Measurements from ENCODE around the gene NEURL2. TPM values are rescaled to one million over a fixed set of nuclear protein-coding genes. Genes with fewer than 3 reads are reported as not detected.

Gene NEURL2
- total RNA-seq, 1 experiment from 2014 or later, result 3.3 TPM

GRCh38 chr20:45859916-45860315 is 31.1 kb downstream of the NEURL2 start:
- ChIA-PET CTCF (no interaction called here), POLR2A (ENCODE audit: low non-redundant PET) (interaction anchor here (0.5 kb wide), 1 partner anchor 47 kb away, joined by 3 read pairs; the partner anchor contains the start of gene UBE2C)
- Histone ChIP-seq H3K9me3 (ENCODE audit: low read depth, low read length, poor library complexity, severe bottlenecking) (no peaks in the 10 kb centered on the region), H3K4me1 (ENCODE audit: insufficient read depth, low read length, poor library complexity, severe bottlenecking) (peaks cover 5% of the 10 kb centered on the region), H3K4me3 (ENCODE audit: low read depth, low read length, poor library complexity, severe bottlenecking) (no peak overlapping the region), H3K27me3 (replicated peaks; ENCODE audit: insufficient read depth, low read depth, low read length, poor library complexity) (no peaks in the 10 kb centered on the region), H3K27ac (ENCODE audit: low read depth, low read length, poor library complexity, severe bottlenecking) (no peak overlapping the region), H3K36me3 (ENCODE audit: insufficient read depth, low read length, poor library complexity, severe bottlenecking) (no peaks in the 10 kb centered on the region)
- no peak for TF ChIP-seq CTCF (conservative IDR thresholded peaks at IDR 0.05; ENCODE audit: low read depth, low read length)
- no peak for TF ChIP-seq EZH2 (IDR thresholded peaks at IDR 0.05; ENCODE audit: borderline replicate concordance, low read depth, low read length, poor library complexity, severe bottlenecking)
- BruUV-seq (replicated peaks), result no TSS peak
- DNase-seq (ENCODE audit: low spot score), result no peak
- intact Hi-C loops (cut with micrococcal nuclease; ENCODE audit: unreplicated experiment), result no loop called here

DNA sequence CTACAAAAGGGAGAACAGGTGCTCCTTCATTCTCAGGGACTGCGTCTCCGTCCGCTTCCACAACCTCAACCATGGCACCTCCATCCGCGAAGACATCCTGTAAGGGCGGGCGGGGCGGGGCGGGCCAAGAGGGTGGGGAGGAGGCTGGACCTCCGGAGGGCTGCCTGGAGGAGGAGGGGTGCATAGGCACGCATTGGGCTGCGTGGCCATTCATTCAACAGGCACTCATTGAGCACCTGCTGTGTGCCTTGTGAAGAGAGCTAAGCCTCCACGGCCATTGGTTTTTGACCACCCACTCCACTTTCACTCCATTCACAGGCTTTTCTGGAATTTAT is 33.2 kb downstream of the NEURL2 start:
- ChIA-PET CTCF (no interaction called here), POLR2A (ENCODE audit: low non-redundant PET) (interaction anchor here (0.5 kb wide), 1 partner anchor 8 kb away, joined by 5 read pairs; no protein-coding TSS in a partner anchor)
- no peaks in the 10 kb centered on the region for H3K27me3 ChIP-seq (replicated peaks; ENCODE audit: insufficient read depth, low read depth, low read length, poor library complexity)
- H3K9me3 ChIP-seq (ENCODE audit: low read depth, low read length, poor library complexity, severe bottlenecking), result no peaks in the 10 kb centered on the region
- DNase-seq (ENCODE audit: low spot score), result peak; percentile 29
- intact Hi-C loops (cut with micrococcal nuclease; ENCODE audit: unreplicated experiment), result no loop called here
- BruUV-seq (replicated peaks), result no TSS peak
- TF ChIP-seq EZH2 (IDR thresholded peaks at IDR 0.05; ENCODE audit: borderline replicate concordance, low read depth, low read length, poor library complexity, severe bottlenecking) (no peak), CTCF (conservative IDR thresholded peaks at IDR 0.05; ENCODE audit: low read depth, low read length) (no peak)
- no peaks in the 10 kb centered on the region for H3K36me3 ChIP-seq (ENCODE audit: insufficient read depth, low read length, poor library complexity, severe bottlenecking)
- H3K27ac ChIP-seq (ENCODE audit: low read depth, low read length, poor library complexity, severe bottlenecking), result no peak overlapping the region
- H3K4me3 ChIP-seq (ENCODE audit: low read depth, low read length, poor library complexity, severe bottlenecking), result peak overlapping the region; percentile 78
- peaks cover 5% of the 10 kb centered on the region for H3K4me1 ChIP-seq (ENCODE audit: insufficient read depth, low read length, poor library complexity, severe bottlenecking)

GRCh38 chr20:45857114-45857881 is 33.7 kb downstream of the NEURL2 start, which contains the start of the genes ACOT8 and ZSWIM3:
Gene ACOT8 (minus strand): TSS chr20:45857392. CDS start chr20:45857315, 77 bp downstream.
Gene ZSWIM3 (plus strand): TSS chr20:45857614. CDS start chr20:45857826, 212 bp downstream.
- POLR2A ChIA-PET (ENCODE audit: low non-redundant PET), result no interaction called here
- Histone ChIP-seq H3K4me1 (ENCODE audit: insufficient read depth, low read length, poor library complexity, severe bottlenecking) (peaks cover 5% of the 10 kb centered on the region), H3K4me3 (ENCODE audit: low read depth, low read length, poor library complexity, severe bottlenecking) (peak within 1 kb of the TSS; percentile 78), H3K27ac (ENCODE audit: low read depth, low read length, poor library complexity, severe bottlenecking) (peak within 1 kb of the TSS; percentile 69), H3K27me3 (replicated peaks; ENCODE audit: insufficient read depth, low read depth, low read length, poor library complexity) (no peaks in the 10 kb centered on the region), H3K9me3 (ENCODE audit: low read depth, low read length, poor library complexity, severe bottlenecking) (no peaks in the 10 kb centered on the region), H3K36me3 (ENCODE audit: insufficient read depth, low read length, poor library complexity, severe bottlenecking) (no peaks in the 10 kb centered on the region)
- peak; percentile 100 for DNase-seq (ENCODE audit: low spot score)
- TF ChIP-seq CTCF (conservative IDR thresholded peaks at IDR 0.05; ENCODE audit: low read depth, low read length), result no peak
- TF ChIP-seq EZH2 (IDR thresholded peaks at IDR 0.05; ENCODE audit: borderline replicate concordance, low read depth, low read length, poor library complexity, severe bottlenecking), result no peak
- intact Hi-C loops (cut with micrococcal nuclease; ENCODE audit: unreplicated experiment), result no loop called here
- CTCF ChIA-PET, result no interaction called here
- BruUV-seq (replicated peaks), result no TSS peak

Data from A673 (cell line).